ENCODE data around the gene TMEM187. TPM values are rescaled to one million over a fixed set of nuclear protein-coding genes. Genes with fewer than 3 reads are reported as not detected.

The TMEM187 gene
- total and polyA plus RNA-seq, 2 donors (not counting 1 experiment from before 2014, with no cell fraction given) = 5.5 to 6.4 TPM

DNA sequence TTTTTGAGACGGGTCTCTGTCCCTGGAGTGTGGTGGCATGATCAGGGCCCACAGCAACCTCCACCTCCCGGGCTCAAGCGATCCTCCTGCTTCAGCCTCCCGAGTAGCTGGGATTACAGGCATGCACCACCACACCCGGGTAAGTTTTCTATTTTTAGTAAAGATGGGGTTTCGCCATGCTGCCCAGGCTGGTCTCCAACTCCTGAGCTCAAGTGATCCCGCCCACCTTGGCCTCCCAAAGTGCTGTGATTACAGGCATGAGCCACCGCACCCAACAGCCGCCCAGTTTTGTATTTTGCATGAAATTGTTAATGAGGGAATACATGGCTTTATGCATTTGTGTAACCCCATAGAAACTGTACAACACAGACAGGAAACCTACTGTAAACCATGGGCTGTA, 43.7 kb upstream of the TMEM187 start:
- Histone ChIP-seq H3K4me3 (ENCODE audit: control extremely low read depth in 1 of 5, extremely low read depth in 1 of 5, insufficient read depth in 1 of 5, low read depth in 2 of 5, low read length in 4 of 5) (peak overlapping the region in 4 of 5 experiments; percentile 22 to 49 (median 40)), H3K79me2 (ENCODE audit: control insufficient read depth, insufficient read depth, low read length) (peaks cover 29% of the 10 kb centered on the region), H3K27ac (ENCODE audit: low read length in 2 of 2) (peak overlapping the region; percentile 48 to 57), H3K4me2 (replicated peaks; ENCODE audit: low read depth, low read length, poor library complexity, severe bottlenecking) (peak overlapping the region; percentile 98), H3K4me1 (ENCODE audit: control insufficient read depth in 2 of 2, insufficient read depth in 2 of 2, low read length in 2 of 2) (peaks cover 36 to 42% of the 10 kb centered on the region in 2 donors), H3K9me3 (ENCODE audit: control extremely low read depth in 1 of 3, control insufficient read depth in 2 of 3, insufficient read depth in 1 of 3, low read length in 2 of 3) (no peaks in the 10 kb centered on the region), H4K20me1 (ENCODE audit: control insufficient read depth, insufficient read depth, low read length, poor library complexity, severe bottlenecking) (no peaks in the 10 kb centered on the region), H3K9ac (ENCODE audit: low read length) (peak overlapping the region; percentile 6), H3K36me3 (replicated peaks in 1 of 2; ENCODE audit: control extremely low read depth in 1 of 2, control insufficient read depth in 1 of 2, extremely low read depth in 1 of 2, insufficient read depth in 2 of 2, low read length in 1 of 2) (peaks cover 0 to 23% of the 10 kb centered on the region in 2 experiments), H2AFZ (ENCODE audit: insufficient read depth, low read depth, low read length, poor library complexity, severe bottlenecking) (no peak overlapping the region), H3K27me3 (replicated peaks in 1 of 4; ENCODE audit: control extremely low read depth in 1 of 4, control insufficient read depth in 3 of 4, insufficient read depth in 4 of 4, low read length in 3 of 4) (no peaks in the 10 kb centered on the region)
- no peak for TF ChIP-seq EZH2 (IDR thresholded peaks at IDR 0.05; ENCODE audit: borderline replicate concordance, insufficient read depth, low read depth, low read length, poor library complexity, severe bottlenecking)
- TF ChIP-seq, protein P1, sequence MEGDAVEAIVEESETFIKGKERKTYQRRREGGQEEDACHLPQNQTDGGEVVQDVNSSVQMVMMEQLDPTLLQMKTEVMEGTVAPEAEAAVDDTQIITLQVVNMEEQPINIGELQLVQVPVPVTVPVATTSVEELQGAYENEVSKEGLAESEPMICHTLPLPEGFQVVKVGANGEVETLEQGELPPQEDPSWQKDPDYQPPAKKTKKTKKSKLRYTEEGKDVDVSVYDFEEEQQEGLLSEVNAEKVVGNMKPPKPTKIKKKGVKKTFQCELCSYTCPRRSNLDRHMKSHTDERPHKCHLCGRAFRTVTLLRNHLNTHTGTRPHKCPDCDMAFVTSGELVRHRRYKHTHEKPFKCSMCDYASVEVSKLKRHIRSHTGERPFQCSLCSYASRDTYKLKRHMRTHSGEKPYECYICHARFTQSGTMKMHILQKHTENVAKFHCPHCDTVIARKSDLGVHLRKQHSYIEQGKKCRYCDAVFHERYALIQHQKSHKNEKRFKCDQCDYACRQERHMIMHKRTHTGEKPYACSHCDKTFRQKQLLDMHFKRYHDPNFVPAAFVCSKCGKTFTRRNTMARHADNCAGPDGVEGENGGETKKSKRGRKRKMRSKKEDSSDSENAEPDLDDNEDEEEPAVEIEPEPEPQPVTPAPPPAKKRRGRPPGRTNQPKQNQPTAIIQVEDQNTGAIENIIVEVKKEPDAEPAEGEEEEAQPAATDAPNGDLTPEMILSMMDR (IDR thresholded peaks at IDR 0.05) = no peak
- DNase-seq (no peak), ATAC-seq (ENCODE audit: low read depth) (no peak)
- ChIA-PET CTCF (interaction anchor here (0.9 to 13.1 kb wide), 2 partner anchors 18 to 165 kb away, joined by 4 to 325 read pairs; partner anchors contain the start of genes PLXNB3 and RENBP), POLR2A (interaction anchor here (0.9 to 5.2 kb wide), 5 partner anchors 18 to 135 kb away, joined by 3 to 58 read pairs (median 6); partner anchors contain the start of genes HCFC1, IDH3G, RENBP and SSR4)
- Mint-ChIP-seq H3K4me1 (peaks cover 33% of the 10 kb centered on the region), H3K9me3 (ENCODE audit: insufficient read depth) (no peaks in the 10 kb centered on the region), H3K4me3 (peak overlapping the region; percentile 29), H3K27me3 (no peaks in the 10 kb centered on the region), H3K27ac (peak overlapping the region; percentile 76)
- no CpG with 5 or more reads among the region's 9 CpGs for WGBS (ENCODE audit: insufficient coverage)
- intact Hi-C loops (cut with micrococcal nuclease) = loop anchor here (1.0 to 5.0 kb wide), 4 partner anchors 42 to 203 kb away; partner anchors contain the start of genes HCFC1, IDH3G, L1CAM and SSR4

DNA sequence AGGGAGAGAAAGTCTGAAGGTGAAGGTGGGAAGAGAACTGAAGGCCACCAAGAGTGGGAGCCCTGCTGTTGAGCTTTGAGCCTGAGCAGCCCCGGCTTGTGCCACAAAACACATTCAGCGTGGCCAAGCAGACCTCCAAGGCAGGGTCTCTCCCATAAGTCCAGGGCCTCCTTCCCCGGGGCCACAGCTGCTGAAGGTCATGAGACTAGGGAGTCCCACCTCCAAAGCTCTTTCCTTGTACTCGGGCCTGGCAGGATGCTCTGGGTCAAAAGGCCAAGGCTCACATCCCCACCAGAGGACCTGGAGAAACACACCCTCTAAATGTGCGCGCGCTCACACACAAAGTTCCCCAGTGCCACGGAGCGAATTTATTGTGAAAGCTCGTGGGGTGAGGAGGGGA, 43.0 kb upstream of the TMEM187 start:
- H3K4me3 ChIP-seq (ENCODE audit: control extremely low read depth in 1 of 5, extremely low read depth in 1 of 5, insufficient read depth in 1 of 5, low read depth in 2 of 5, low read length in 4 of 5) = no peak overlapping the region
- no peaks in the 10 kb centered on the region for H3K27me3 ChIP-seq (replicated peaks in 1 of 4; ENCODE audit: control extremely low read depth in 1 of 4, control insufficient read depth in 3 of 4, insufficient read depth in 4 of 4, low read length in 3 of 4)
- ChIA-PET CTCF (interaction anchor here (13.1 kb wide), 1 partner anchor 17 kb away, joined by 325 read pairs; the partner anchor contains the start of gene RENBP), POLR2A (no interaction called here)
- ATAC-seq (ENCODE audit: low read depth) (no peak), DNase-seq (no peak)
- H3K4me3 Mint-ChIP-seq = no peak overlapping the region
- no peak overlapping the region for H3K9ac ChIP-seq (ENCODE audit: low read length)
- intact Hi-C loops (cut with micrococcal nuclease) = loop anchor here (5.0 kb wide), 1 partner anchor 42 kb away; the partner anchor contains the start of gene L1CAM
- WGBS (ENCODE audit: insufficient coverage) = 92% methylated on average over 2 of the region's 10 CpGs
- peaks cover 25% of the 10 kb centered on the region for H3K79me2 ChIP-seq (ENCODE audit: control insufficient read depth, insufficient read depth, low read length)
- TF ChIP-seq, protein P1 (IDR thresholded peaks at IDR 0.05) = no peak
- TF ChIP-seq EZH2 (IDR thresholded peaks at IDR 0.05; ENCODE audit: borderline replicate concordance, insufficient read depth, low read depth, low read length, poor library complexity, severe bottlenecking) = no peak
- peak overlapping the region; percentile 76 for H3K27ac Mint-ChIP-seq
- H3K4me2 ChIP-seq (replicated peaks; ENCODE audit: low read depth, low read length, poor library complexity, severe bottlenecking) = peak overlapping the region; percentile 98
- H3K9me3 Mint-ChIP-seq (ENCODE audit: insufficient read depth) = no peaks in the 10 kb centered on the region
- peak overlapping the region in 1 of 2 donors; percentile 48 for H3K27ac ChIP-seq (ENCODE audit: low read length in 2 of 2)
- peaks cover 33 to 40% of the 10 kb centered on the region in 2 donors for H3K4me1 ChIP-seq (ENCODE audit: control insufficient read depth in 2 of 2, insufficient read depth in 2 of 2, low read length in 2 of 2)
- no peaks in the 10 kb centered on the region for H3K27me3 Mint-ChIP-seq
- H3K36me3 ChIP-seq (replicated peaks in 1 of 2; ENCODE audit: control extremely low read depth in 1 of 2, control insufficient read depth in 1 of 2, extremely low read depth in 1 of 2, insufficient read depth in 2 of 2, low read length in 1 of 2) = peaks cover 0 to 23% of the 10 kb centered on the region in 2 experiments
- no peak overlapping the region for H2AFZ ChIP-seq (ENCODE audit: insufficient read depth, low read depth, low read length, poor library complexity, severe bottlenecking)
- H3K4me1 Mint-ChIP-seq = peaks cover 31% of the 10 kb centered on the region
- H4K20me1 ChIP-seq (ENCODE audit: control insufficient read depth, insufficient read depth, low read length, poor library complexity, severe bottlenecking) = no peaks in the 10 kb centered on the region
- no peaks in the 10 kb centered on the region for H3K9me3 ChIP-seq (ENCODE audit: control extremely low read depth in 1 of 3, control insufficient read depth in 2 of 3, insufficient read depth in 1 of 3, low read length in 2 of 3)
